IMR-90 (cell line): Measurements from ENCODE around the gene NAA15. TPM values are rescaled to one million over a fixed set of nuclear protein-coding genes. Genes with fewer than 3 reads are reported as not detected.

ENCODE experiments used
- ATAC-seq: fragments of 200-7000 bp; cut with Tn5 transposase; 2 replicates; pipeline ENCODE4 v1.9.1; 2020; ENCODE audit warnings: low read depth, mild to moderate bottlenecking, moderate library complexity
- BruUV-seq: library from RNA; stranded (reverse); fragments of 400-500 nt; replicated peaks from 2 replicates; lab custom pipeline; 2021; lab: Mats Ljungman, UMichigan
- CTCF ChIA-PET: fragments of 300-600 bp; formaldehyde crosslinking; extraction: SDS; loops from one replicate; lab custom pipeline; 2021; ENCODE audit warnings: antibody characterized with exemption; lab: Yijun Ruan, JAX
- POLR2A ChIA-PET: fragments of 300-600 bp; sonication (Branson Sonifier 250); formaldehyde crosslinking; loops from one replicate; lab custom pipeline; 2022; ENCODE audit warnings: antibody characterized with exemption; ENCODE audit not compliant: unreplicated experiment; lab: Charles Lee
- DNase-seq: peaks from one replicate; pipeline ENCODE4 v3.0.0; 2013
- H2AFZ ChIP-seq: replicated peaks from 2 replicates; pipeline ENCODE3; 2013; ENCODE audit warnings: low read length, mild to moderate bottlenecking; ENCODE audit not compliant: poor library complexity
- H2AK5ac ChIP-seq: 2 replicates; pipeline ENCODE4 v1.6.1; 2013; ENCODE audit warnings: low read depth, low read length, inconsistent platforms
- H2AK9ac ChIP-seq: replicated peaks from 2 replicates; pipeline ENCODE3; 2013; ENCODE audit warnings: mild to moderate bottlenecking, low read depth, low read length, moderate library complexity; ENCODE audit not compliant: poor library complexity
- H2BK120ac ChIP-seq: 2 replicates; pipeline ENCODE4 v1.6.1; 2013; ENCODE audit warnings: low read depth, low read length, inconsistent platforms
- H2BK15ac ChIP-seq: 3 replicates; pipeline ENCODE4 v1.6.1; 2013; ENCODE audit warnings: low read depth, low read length, inconsistent platforms
- H2BK20ac ChIP-seq: 2 replicates; pipeline ENCODE4 v1.6.1; 2013; ENCODE audit warnings: low read depth, mild to moderate bottlenecking, inconsistent platforms, low read length, moderate library complexity
- H2BK5ac ChIP-seq: 2 replicates; pipeline ENCODE4 v1.6.1; 2013; ENCODE audit warnings: mild to moderate bottlenecking, low read depth, low read length, inconsistent platforms; ENCODE audit not compliant: poor library complexity, severe bottlenecking
- H3K14ac ChIP-seq: replicated peaks from 2 replicates; pipeline ENCODE4 v1.6.1; 2013; ENCODE audit warnings: low read depth, low read length, inconsistent platforms
- H3K18ac ChIP-seq: 2 replicates; pipeline ENCODE4 v1.6.1; 2013; ENCODE audit warnings: low read depth, low read length, control low read depth
- H3K23ac ChIP-seq: 2 replicates; pipeline ENCODE4 v1.6.1; 2013; ENCODE audit warnings: low read depth, low read length, inconsistent platforms
- H3K27ac ChIP-seq: 2 replicates; pipeline ENCODE4 v1.5.1; 2013; ENCODE audit warnings: mild to moderate bottlenecking, control low read depth, low read length; ENCODE audit not compliant: insufficient read depth
- H3K27me3 ChIP-seq: 2 replicates; pipeline ENCODE4 v1.6.1; 2013; ENCODE audit warnings: low read length; ENCODE audit not compliant: control insufficient read depth, insufficient read depth
- H3K36me3 ChIP-seq: 2 replicates; pipeline ENCODE4 v1.6.1; 2013; ENCODE audit warnings: low read length, mixed read lengths; ENCODE audit not compliant: control insufficient read depth, insufficient read depth
- H3K4ac ChIP-seq: 2 replicates; pipeline ENCODE4 v1.6.1; 2013; ENCODE audit warnings: low read depth, low read length, inconsistent platforms
- H3K4me1 ChIP-seq: 2 replicates; pipeline ENCODE4 v1.6.1; 2013; ENCODE audit warnings: low read length, mixed read lengths; ENCODE audit not compliant: control insufficient read depth, insufficient read depth
- H3K4me2 ChIP-seq: 2 replicates; pipeline ENCODE4 v1.6.1; 2013; ENCODE audit warnings: low read depth, mild to moderate bottlenecking, control low read depth, low read length, moderate library complexity
- H3K4me3 ChIP-seq: 2 replicates; pipeline ENCODE4 v1.5.1; 2013; ENCODE audit warnings: low read depth, mild to moderate bottlenecking, control low read depth, low read length, moderate library complexity; ENCODE audit not compliant: insufficient read depth
- H3K56ac ChIP-seq: 2 replicates; pipeline ENCODE4 v1.6.1; 2013; ENCODE audit warnings: low read length, inconsistent platforms; ENCODE audit not compliant: insufficient read depth; ENCODE audit errors: extremely low read depth
- H3K79me1 ChIP-seq, 2 experiments: 2 replicates each; pipeline ENCODE4 v1.6.1; 2013; ENCODE audit warnings: low read length in 2 of 2, inconsistent platforms in 1 of 2, low read depth in 1 of 2
- H3K9ac ChIP-seq: 2 replicates; pipeline ENCODE4 v1.6.1; 2013; ENCODE audit warnings: low read depth, low read length, control low read depth
- H3K9me1 ChIP-seq: 2 replicates; pipeline ENCODE4 v1.6.1; 2013; ENCODE audit warnings: low read length, inconsistent platforms; ENCODE audit not compliant: insufficient read depth
- H3K9me3 ChIP-seq: 2 replicates; pipeline ENCODE4 v1.6.1; 2013; ENCODE audit warnings: low read length; ENCODE audit not compliant: control insufficient read depth, insufficient read depth
- H4K20me1 ChIP-seq: 2 replicates; pipeline ENCODE4 v1.6.1; 2013; ENCODE audit warnings: low read length, inconsistent platforms; ENCODE audit not compliant: insufficient read depth
- H4K5ac ChIP-seq: 2 replicates; pipeline ENCODE4 v1.6.1; 2013; ENCODE audit warnings: mild to moderate bottlenecking, low read depth, low read length, control low read depth
- H4K8ac ChIP-seq, 2 experiments: 2 replicates each; pipeline ENCODE4 v1.6.1; 2013; ENCODE audit warnings: low read depth in 2 of 2, low read length in 2 of 2, control low read depth in 1 of 2, inconsistent platforms in 1 of 2
- H4K91ac ChIP-seq: 2 replicates; pipeline ENCODE4 v1.6.1; 2013; ENCODE audit warnings: low read depth, low read length, inconsistent platforms; ENCODE audit not compliant: insufficient read depth
- FOS ChIP-seq: fragments of 150-350 bp; IDR thresholded peaks from 2 replicates; pipeline ENCODE4 v1.6.1; 2016; ENCODE audit warnings: low read depth, low read length
- MAZ ChIP-seq: IDR thresholded peaks from 2 replicates; pipeline ENCODE4 v1.6.1; 2012; ENCODE audit warnings: low read depth, mild to moderate bottlenecking, low read length, improper control_type of control experiment, moderate library complexity, borderline replicate concordance
- RFX5 ChIP-seq: IDR thresholded peaks from 2 replicates; pipeline ENCODE4 v1.8.0; 2012; ENCODE audit warnings: low read depth, mild to moderate bottlenecking, low read length, moderate library complexity
- WGBS, 2 experiments: methylation state at CpG; one replicate each; pipeline versions ENCODE4 v1.1.5 to v1.1.7; 2013; ENCODE audit warnings: missing lambda C conversion rate in 2 of 2; ENCODE audit not compliant: insufficient read length in 1 of 2; ENCODE audit errors: extremely low coverage in 2 of 2; 5-methylcytosine and 5-hydroxymethylcytosine counted together
- dilution Hi-C: fragments of 300-500 bp; cut with HindIII; formaldehyde crosslinking; loops from one replicate; pipeline ENCODE4 v1.14.3; 2018; ENCODE audit warnings: low sequenced_read_pairs; ENCODE audit not compliant: unreplicated experiment
- in situ Hi-C: fragments of 300-500 bp; cut with MboI; formaldehyde crosslinking; loops from 3 replicates; pipeline ENCODE4 v1.14.3; 2019; ENCODE audit warnings: low sequenced_read_pairs, inconsistent platforms, mixed read lengths
- intact Hi-C: fragments of 100-400 bp; cut with micrococcal nuclease; formaldehyde crosslinking; loops from 2 replicates; pipeline ENCODE4 v1.10.0; 2022
- polyA plus RNA-seq, 3 experiments: library from polyadenylated mRNA; depleted of rRNA; stranded (reverse); fragments of >200 nt; gene quantifications; 2 replicates each; pipeline ENCODE4 v1.2.3, GENCODE V29; 2012; ENCODE audit warnings: low replicate concordance in 1 of 3
- total RNA-seq: library from RNA; depleted of rRNA; stranded (reverse); fragments of >200 nt; gene quantifications from 2 replicates; pipeline ENCODE4 v1.2.3, GENCODE V29; 2012

The NAA15 gene
- total and polyA plus RNA-seq, 2 of the 4 experiments (the other 2 are of a cell fraction): 11.0 to 43.4 TPM

DNA sequence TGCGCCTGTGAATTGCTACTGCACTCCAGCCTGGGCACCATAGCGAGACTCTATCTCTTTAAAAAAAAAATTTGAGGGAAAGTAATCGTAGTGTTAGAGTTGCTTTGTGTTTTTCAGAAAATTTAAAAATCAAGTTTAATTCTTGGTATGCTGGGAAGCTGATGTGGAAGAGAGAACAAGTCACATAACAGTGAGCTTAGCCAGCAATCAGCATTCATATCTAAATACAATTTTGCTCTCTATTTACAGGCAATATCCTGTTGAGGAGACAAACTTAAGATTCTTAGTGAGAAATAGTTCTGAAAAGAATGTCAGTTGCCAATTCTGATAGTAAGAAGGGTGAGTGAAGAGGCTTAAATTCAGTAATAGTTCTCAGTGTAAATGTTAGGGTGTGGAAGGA, 10.6 kb downstream of the NAA15 start:
- peaks cover 75% of the 10 kb centered on the region for H4K20me1 ChIP-seq
- in situ Hi-C loops (no loop called here), intact Hi-C loops (no loop called here), dilution Hi-C loops (no loop called here)
- no peak overlapping the region for H3K4ac ChIP-seq
- DNase-seq (no peak), ATAC-seq (peak; percentile 61)
- no peak overlapping the region for H3K18ac ChIP-seq
- peak overlapping the region; percentile 8; the same call in 1 of the 2 replicates for H3K4me2 ChIP-seq
- no peak overlapping the region for H2AFZ ChIP-seq
- ChIA-PET POLR2A (interaction anchor here (1.2 kb wide), 1 partner anchor 11 kb away, joined by 3 read pairs; the partner anchor contains the start of gene NAA15), CTCF (interaction anchor here (0.7 kb wide), 1 partner anchor 66 kb away, joined by 3 read pairs; no protein-coding TSS in a partner anchor)
- H3K27me3 ChIP-seq: no peaks in the 10 kb centered on the region
- no peak overlapping the region for H2BK20ac ChIP-seq
- H3K23ac ChIP-seq: no peak overlapping the region
- H3K79me1 ChIP-seq: peaks cover 0 to 29% of the 10 kb centered on the region in 2 experiments; a peak in 2 of 4 replicates
- no peak overlapping the region for H2BK5ac ChIP-seq
- no peak overlapping the region for H4K91ac ChIP-seq
- H3K56ac ChIP-seq: no peak overlapping the region
- TF ChIP-seq MAZ (no peak), FOS (no peak), RFX5 (no peak)
- no peak overlapping the region for H3K14ac ChIP-seq
- H4K8ac ChIP-seq: no peak overlapping the region
- H2BK120ac ChIP-seq: no peak overlapping the region
- H4K5ac ChIP-seq: no peak overlapping the region
- no peak overlapping the region for H3K9ac ChIP-seq
- no peak overlapping the region for H3K4me3 ChIP-seq
- H3K27ac ChIP-seq: no peak overlapping the region
- no peak overlapping the region for H2AK9ac ChIP-seq
- H3K36me3 ChIP-seq: peaks cover 3% of the 10 kb centered on the region; the same call in 1 of the 2 replicates
- H3K9me3 ChIP-seq: no peaks in the 10 kb centered on the region
- no TSS peak for BruUV-seq
- WGBS, 2 experiments: no CpG with 5 or more reads among the region's 3 CpGs
- 0 out of 2 replicates have a peak, but pooled peaks cover 2% of the 10 kb centered on the region for H3K9me1 ChIP-seq
- H2AK5ac ChIP-seq: no peak overlapping the region
- no peak overlapping the region for H2BK15ac ChIP-seq
- H3K4me1 ChIP-seq: peaks cover 3% of the 10 kb centered on the region; the same call in 1 of the 2 replicates
